GM12878 (cell line): Measurements from ENCODE around the gene EIF4E2. TPM values are rescaled to one million over a fixed set of nuclear protein-coding genes. Genes with fewer than 3 reads are reported as not detected.

Experiments
- ATAC-seq: fragments of 200-7000 bp; cut with Tn5 transposase; 3 replicates; pipeline ENCODE4 v1.9.1; 2020; ENCODE audit warnings: mild to moderate bottlenecking, moderate library complexity
- BruUV-seq: library from RNA; stranded (reverse); fragments of 400-500 nt; replicated peaks from 2 replicates; lab custom pipeline; 2021; lab: Mats Ljungman, UMichigan
- CTCF ChIA-PET: fragments of 300-600 bp; sonication (Branson Sonifier 250); formaldehyde crosslinking; extraction: SDS; loops from one replicate; lab custom pipeline; 2021; ENCODE audit warnings: inconsistent platforms; lab: Yijun Ruan, JAX
- POLR2A ChIA-PET: fragments of 350-600 bp; formaldehyde crosslinking; extraction: SDS; loops from one replicate; lab custom pipeline; 2021; ENCODE audit warnings: inconsistent platforms; lab: Charles Lee
- RAD21 ChIA-PET: fragments of 300-600 bp; sonication (Branson Sonifier 250); formaldehyde crosslinking; loops from one replicate; lab custom pipeline; 2023; ENCODE audit warnings: antibody characterized with exemption; ENCODE audit not compliant: unreplicated experiment; lab: Charles Lee
- SMC1A ChIA-PET: fragments of 300-600 bp; sonication (Branson Sonifier 250); formaldehyde crosslinking; loops from one replicate; lab custom pipeline; 2023; ENCODE audit not compliant: unreplicated experiment, uncharacterized antibody; lab: Charles Lee
- DNase-seq: peaks from one replicate; pipeline ENCODE4 v3.0.0-alpha.2; 2011; ENCODE audit warnings: low read depth, low spot score
- FAIRE-seq: peaks from 3 replicates; lab custom pipeline; 2011; peaks lifted over from hg19 to GRCh38; lab: Jason Lieb, UNC
- H2AFZ ChIP-seq: 2 replicates; pipeline ENCODE4 v1.6.0; 2011; ENCODE audit warnings: low read depth, low read length, control low read depth; ENCODE audit not compliant: control insufficient read depth
- H3K27ac ChIP-seq: 2 replicates; pipeline ENCODE4 v1.5.1; 2011; ENCODE audit warnings: control low read depth; ENCODE audit not compliant: control insufficient read depth, insufficient read depth
- H3K27me3 ChIP-seq, 2 experiments: replicated peaks in 1 of 2; 2 replicates each; pipeline versions ENCODE4 v1.6.0 to v1.6.1; 2011; ENCODE audit warnings: low read length in 1 of 2; ENCODE audit not compliant: control insufficient read depth in 2 of 2, insufficient read depth in 2 of 2
- H3K36me3 ChIP-seq, 2 experiments: 2 replicates each; pipeline ENCODE4 v1.5.1; 2011; ENCODE audit warnings: low read length in 1 of 2; ENCODE audit not compliant: control insufficient read depth in 2 of 2, insufficient read depth in 2 of 2
- H3K4me1 ChIP-seq: 2 replicates; pipeline ENCODE4 v1.6.1; 2011; ENCODE audit warnings: mild to moderate bottlenecking, low read length, moderate library complexity, mixed read lengths; ENCODE audit not compliant: control insufficient read depth, insufficient read depth
- H3K4me2 ChIP-seq: 2 replicates; pipeline ENCODE4 v1.6.0; 2011; ENCODE audit warnings: control low read depth; ENCODE audit not compliant: control insufficient read depth, insufficient read depth
- H3K4me3 ChIP-seq: fragments of 200-600 bp; sonication (generic); 2 replicates; pipeline ENCODE4 v1.5.1; 2016
- H3K79me2 ChIP-seq: 2 replicates; pipeline ENCODE4 v1.6.0; 2011; ENCODE audit warnings: low read length; ENCODE audit not compliant: control insufficient read depth, insufficient read depth
- H3K9ac ChIP-seq: 2 replicates; pipeline ENCODE4 v1.8.0; 2011; ENCODE audit warnings: low read length, control low read depth, mixed read lengths; ENCODE audit not compliant: control insufficient read depth, insufficient read depth
- H3K9me3 ChIP-seq: replicated peaks from 3 replicates; pipeline ENCODE4 v1.5.1; 2011; ENCODE audit warnings: mild to moderate bottlenecking, low read length; ENCODE audit not compliant: control insufficient read depth, insufficient read depth
- H4K20me1 ChIP-seq: 2 replicates; pipeline ENCODE4 v1.6.0; 2011; ENCODE audit not compliant: control insufficient read depth, insufficient read depth
- BHLHE40 ChIP-seq, 2 experiments: fragments of 450-650 bp in 1 of 2; IDR thresholded peaks; 2 replicates each; pipeline ENCODE4 v1.6.1; 2011 to 2017; ENCODE audit warnings: low read depth in 2 of 2, borderline replicate concordance in 1 of 2, improper control_type of control experiment in 1 of 2, low read length in 1 of 2, mild to moderate bottlenecking in 1 of 2
- CBFB ChIP-seq: IDR thresholded peaks from 2 replicates; pipeline ENCODE4 v1.6.1; 2016; ENCODE audit warnings: antibody characterized with exemption, low read depth
- CBX3 ChIP-seq: fragments of 200-600 bp; sonication (generic); IDR thresholded peaks from 2 replicates; pipeline ENCODE4 v1.6.1; 2016; ENCODE audit warnings: low read depth, borderline replicate concordance
- CHD2 ChIP-seq: IDR thresholded peaks from 2 replicates; pipeline ENCODE4 v1.6.1; 2011; ENCODE audit warnings: low read depth, low read length, improper control_type of control experiment, borderline replicate concordance
- ETV6 ChIP-seq, 2 experiments: fragments of 450-650 bp in 1 of 2; IDR thresholded peaks in 1 of 2; conservative IDR thresholded peaks in 1 of 2; 2 replicates each; pipeline ENCODE4 v1.6.1; 2014; ENCODE audit warnings: antibody characterized with exemption in 1 of 2, borderline replicate concordance in 1 of 2, low read depth in 1 of 2, mild to moderate bottlenecking in 1 of 2, moderate library complexity in 1 of 2
- FOXK2 ChIP-seq: fragments of 450-650 bp; IDR thresholded peaks from 2 replicates; pipeline ENCODE4 v1.6.1; 2017; ENCODE audit warnings: mild to moderate bottlenecking, moderate library complexity
- HDAC6 ChIP-seq: fragments of 200-600 bp; sonication (generic); IDR thresholded peaks from one replicate; pipeline ENCODE4 v1.8.0; 2017; ENCODE audit warnings: antibody characterized with exemption; ENCODE audit not compliant: unreplicated experiment
- IKZF1 ChIP-seq: fragments of 450-650 bp; conservative IDR thresholded peaks from 2 replicates; pipeline ENCODE4 v1.6.1; 2017; ENCODE audit warnings: antibody characterized with exemption, mild to moderate bottlenecking
- IRF3 ChIP-seq: fragments of 450-650 bp; IDR thresholded peaks from 2 replicates; pipeline ENCODE4 v1.6.1; 2014; ENCODE audit warnings: mild to moderate bottlenecking
- RAD51 ChIP-seq: fragments of 450-650 bp; IDR thresholded peaks from 2 replicates; pipeline ENCODE4 v1.6.1; 2016; ENCODE audit warnings: moderate library complexity, mild to moderate bottlenecking, inconsistent platforms
- RCOR1 ChIP-seq: conservative IDR thresholded peaks from 2 replicates; pipeline ENCODE4 v1.6.1; 2012; ENCODE audit warnings: low read depth, low read length, improper control_type of control experiment
- SMARCA5 ChIP-seq: fragments of 450-650 bp; IDR thresholded peaks from 2 replicates; pipeline ENCODE4 v1.6.1; 2017; ENCODE audit warnings: mild to moderate bottlenecking
- SREBF1 ChIP-seq: IDR thresholded peaks from 2 replicates; pipeline ENCODE4 v1.6.1; 2012; ENCODE audit warnings: mild to moderate bottlenecking, low read length
- ZBTB4 ChIP-seq: fragments of 450-650 bp; formaldehyde crosslinking; IDR thresholded peaks from 2 replicates; pipeline ENCODE4 v1.4.0; 2022; ENCODE audit warnings: mild to moderate bottlenecking, moderate library complexity
- ZBTB40 ChIP-seq: fragments of 450-650 bp; IDR thresholded peaks from 2 replicates; pipeline ENCODE4 v1.6.1; 2016; ENCODE audit warnings: mild to moderate bottlenecking, moderate library complexity, borderline replicate concordance
- WGBS: methylation state at CpG from one replicate; pipeline ENCODE4 v1.1.6; 2016; ENCODE audit warnings: low lambda C conversion rate; ENCODE audit not compliant: insufficient replicate concordance, insufficient coverage; ENCODE audit errors: missing lambda C conversion rate; 5-methylcytosine and 5-hydroxymethylcytosine counted together
- in situ Hi-C: fragments of 300-500 bp; cut with MboI; formaldehyde crosslinking; loops from 9 replicates; pipeline ENCODE4 v1.14.3; 2018; ENCODE audit warnings: mixed read lengths
- intact Hi-C: fragments of 100-400 bp; cut with micrococcal nuclease; formaldehyde crosslinking; loops from one replicate; pipeline ENCODE4 v1.14.2; 2022; ENCODE audit not compliant: unreplicated experiment
- polyA plus RNA-seq, 11 experiments: library from polyadenylated mRNA; depleted of rRNA in 4 of 11; unstranded in 6 of 11; stranded (reverse) in 5 of 11; fragments of >200 nt; fragmentation: Nextera tagmentation in 4 of 11; fragmentation: Illumina TruSeq in 1 of 11; extraction: Ambion mirVana in 4 of 11; extraction: Trizol in 1 of 11; gene quantifications; 1 replicate in 1 of 11; 2 replicates in 10 of 11; pipeline versions ENCODE4 v1.2.1 to v1.2.3, GENCODE V29; 2011 to 2016; ENCODE audit warnings: inconsistent platforms in 2 of 11, missing spikeins in 2 of 11, low read depth in 1 of 11
- total RNA-seq, 4 experiments: library from RNA; depleted of rRNA in 3 of 4; stranded (reverse); fragments of >200 nt in 3 of 4; fragmentation: Illumina TruSeq in 1 of 4; extraction: Trizol in 1 of 4; gene quantifications; 2 replicates each; pipeline versions ENCODE4 v1.2.1 to v1.2.3, GENCODE V29; 2013 to 2021

The EIF4E2 gene
- total and polyA plus RNA-seq, 10 of the 15 experiments (the other 5 are each of a cell fraction or from before 2014, with no cell fraction given) = 56.1 to 158 (median 110) TPM

GRCh38 chr2:232584238-232584637 lies 33.7 kb downstream of the EIF4E2 start (continued):
- TF ChIP-seq IKZF1 = no peak
- no peak for TF ChIP-seq BHLHE40 (IDR thresholded peaks at IDR 0.05; ENCODE audit: borderline replicate concordance in 1 of 2, low read depth in 2 of 2, low read length in 1 of 2)
- no peak for TF ChIP-seq ZBTB4
- TF ChIP-seq CBX3 = no peak
- TF ChIP-seq SMARCA5 = no peak

- POLR2A ChIA-PET = no interaction called here
- TF ChIP-seq IRF3 = no peak
- no peak for TF ChIP-seq CBFB
- no peak for TF ChIP-seq ZBTB40
- TF ChIP-seq SREBF1 = no peak
- no peak for TF ChIP-seq ETV6 (conservative IDR thresholded peaks at IDR 0.05 in 1 of 2, IDR thresholded peaks at IDR 0.05 in 1 of 2; ENCODE audit: borderline replicate concordance in 1 of 2, low read depth in 1 of 2)
- no peak for TF ChIP-seq FOXK2
- TF ChIP-seq RAD51 = no peak
- no peak for TF ChIP-seq RCOR1
- TF ChIP-seq CHD2 = no peak
- TF ChIP-seq CBX3 = no peak
- TF ChIP-seq HDAC6 = no peak
Measured at GRCh38 chr2:232586943-232587505, 36.5 kb downstream of the EIF4E2 start.

More at GRCh38 chr2:232586943-232587505, 36.5 kb downstream of the EIF4E2 start:
- in situ Hi-C loops = no loop called here
- ChIA-PET RAD21 (no interaction called here), CTCF (no interaction called here), SMC1A (no interaction called here)
- Histone ChIP-seq H3K79me2 (no peaks in the 10 kb centered on the region), H3K27me3 (no peaks in the 10 kb centered on the region), H3K27ac (no peak overlapping the region), H4K20me1 (no peaks in the 10 kb centered on the region), H2AFZ (no peak overlapping the region), H3K36me3 (peaks cover 0 to 5% of the 10 kb centered on the region in 2 experiments; a peak in 1 of 4 replicates), H3K4me2 (no peak overlapping the region), H3K9me3 (no peaks in the 10 kb centered on the region), H3K4me3 (no peak overlapping the region), H3K4me1 (no peaks in the 10 kb centered on the region), H3K9ac (no peak overlapping the region)
- FAIRE-seq = no peak
- 75% methylated on average over 4 of the region's 5 CpGs for WGBS
- ATAC-seq = no peak
- no peak for DNase-seq
- intact Hi-C loops = no loop called here
- BruUV-seq = no TSS peak
